GM10266 (cell line): Measurements from ENCODE around the gene SDK2.

Source experiments
- DNase-seq: peaks from one replicate; pipeline ENCODE4 v3.0.0; 2012; ENCODE audit errors: extremely low spot score
- CTCF ChIP-seq: IDR thresholded peaks from 2 replicates; pipeline ENCODE4 v1.5.1; 2012; ENCODE audit warnings: mild to moderate bottlenecking, low read depth; ENCODE audit not compliant: control insufficient read depth, insufficient read depth; ENCODE audit errors: missing control alignments

Gene SDK2

DNA sequence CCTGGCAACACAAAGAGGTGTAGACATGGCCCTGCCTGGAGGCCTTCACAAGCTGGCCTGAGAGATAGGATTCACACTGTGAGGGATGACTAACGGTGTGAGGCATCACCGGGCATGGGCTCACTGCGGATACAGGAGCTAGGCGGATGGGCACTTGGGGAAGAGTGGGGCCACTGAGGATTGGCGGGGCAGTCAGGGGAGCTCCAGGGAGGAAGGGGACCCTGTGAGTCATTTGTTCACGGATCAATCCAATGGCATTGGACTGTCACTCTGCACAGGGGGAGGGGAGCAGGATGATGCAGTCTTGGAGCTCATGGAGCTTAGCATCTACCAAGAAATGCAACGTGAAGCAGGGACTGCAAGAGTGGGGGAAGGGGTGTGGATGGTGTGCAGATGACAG lies 117.3 kb downstream of the SDK2 start:
- DNase-seq: no peak
- TF ChIP-seq CTCF: no peak

DNA sequence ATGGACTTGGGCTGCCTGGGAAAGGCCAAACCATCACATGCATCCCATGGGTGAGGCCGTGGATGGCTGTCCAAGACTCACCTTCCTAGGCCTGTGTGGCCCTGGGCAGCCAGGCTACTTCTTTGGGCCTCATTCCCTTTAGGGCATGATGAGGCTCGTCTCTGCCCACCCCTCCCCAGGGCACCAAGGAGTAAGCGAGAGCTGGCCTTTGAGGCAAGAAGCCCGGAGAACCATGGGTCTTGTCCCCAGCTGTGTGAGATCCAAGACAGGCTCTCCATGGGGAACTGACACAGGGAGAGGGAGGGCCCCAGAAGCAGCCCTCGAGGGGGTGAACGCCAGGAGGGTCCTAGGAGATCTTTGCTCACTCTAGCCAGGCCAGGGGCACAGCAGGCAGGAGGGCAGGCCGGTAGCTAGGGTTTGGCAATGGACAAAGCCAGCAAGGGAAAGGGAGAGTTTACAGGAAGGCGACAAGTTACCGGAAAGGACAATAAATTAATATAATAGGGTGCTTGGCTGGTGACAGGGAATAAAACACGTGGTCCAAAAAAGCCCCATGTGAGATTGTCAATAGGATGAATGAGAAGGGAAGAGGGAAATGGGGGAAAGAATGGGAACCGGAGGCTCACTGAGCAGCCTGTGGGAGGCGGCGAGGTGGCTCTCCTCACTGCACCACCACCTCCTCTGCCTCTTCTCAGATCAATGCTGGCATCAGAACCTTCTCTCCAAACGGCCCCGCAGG lies 119.1 kb downstream of the SDK2 start:
- no peak for TF ChIP-seq CTCF
- no peak for DNase-seq

DNA sequence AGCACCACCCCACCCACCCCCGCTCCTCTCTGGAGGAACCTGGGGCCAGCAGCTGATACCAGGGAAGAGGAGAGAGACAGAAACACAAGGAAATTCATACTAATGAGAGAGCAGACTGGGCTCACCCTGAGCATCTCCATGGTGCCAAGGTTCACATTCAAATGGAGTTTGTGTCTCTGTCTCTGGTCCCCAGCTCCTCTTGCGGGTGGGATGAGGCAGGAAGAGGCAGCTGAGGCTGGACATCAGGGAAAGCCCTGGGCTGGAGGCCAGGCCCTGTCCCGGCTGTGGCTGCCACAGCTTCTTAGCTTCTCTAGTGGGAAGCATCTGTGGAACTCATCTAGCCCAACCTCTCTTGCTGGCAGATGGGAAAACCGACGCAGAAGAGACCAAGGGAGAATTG lies 121.5 kb downstream of the SDK2 start:
- no peak for TF ChIP-seq CTCF
- DNase-seq: no peak

DNA sequence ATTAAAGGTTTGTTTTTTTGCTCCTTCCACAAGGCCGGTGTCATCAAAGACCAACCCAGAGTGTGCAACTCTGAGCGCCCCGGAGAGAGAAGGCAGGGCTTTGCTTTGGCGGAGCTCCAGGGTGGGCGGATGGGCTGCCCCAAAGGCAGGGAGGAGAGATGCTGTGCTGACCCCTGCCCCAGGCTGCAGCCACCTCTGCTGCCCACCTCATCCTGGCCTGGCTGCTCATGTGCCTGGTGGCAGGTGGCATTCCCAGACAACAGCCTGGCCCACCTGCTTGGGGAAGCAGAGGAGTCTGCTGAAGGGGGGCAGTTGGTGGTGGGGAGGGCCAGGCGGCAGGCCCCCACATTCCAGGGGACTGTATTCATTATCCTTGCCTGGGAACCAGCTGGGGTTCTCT lies 122.1 kb downstream of the SDK2 start:
- no peak for DNase-seq
- no peak for TF ChIP-seq CTCF

GRCh38 chr17:73521376-73521775 lies 122.9 kb downstream of the SDK2 start:
- no peak for DNase-seq

GRCh38 chr17:73520369-73520761 lies 123.9 kb downstream of the SDK2 start:
- no peak for TF ChIP-seq CTCF
- no peak for DNase-seq

More at GRCh38 chr17:73521376-73521775, 122.9 kb downstream of the SDK2 start:
- no peak for TF ChIP-seq CTCF

- no peak for TF ChIP-seq CTCF
- no peak for DNase-seq
These were observed 124.4 kb downstream of the SDK2 start for GRCh38 chr17:73519714-73520368.
